Measurements from ENCODE around the gene LRRFIP1. TPM values are rescaled to one million over a fixed set of nuclear protein-coding genes. Genes with fewer than 3 reads are reported as not detected.

Gene LRRFIP1
- total RNA-seq: 84.7 to 97.5 TPM (median 91.5 TPM) in 3 replicates
- long read RNA-seq, transcript LRRFIP1-202 (8 exons, 3,709 nt): major isoform, 9 of 85 reads
- long read RNA-seq, partial matches to known transcripts: 21 of 85 reads
- long read RNA-seq, other reads (novel, unspliced or antisense): 55 of 85 reads

GRCh38 chr2:237627441-237628246 lies at the start of gene LRRFIP1:
LRRFIP1 (plus strand) TSS chr2:237627587; CDS start chr2:237627645, 58 bp downstream.
- Mint-ChIP-seq H3K9me3 (ENCODE audit: low read depth) (no peaks in the 10 kb centered on the region), H3K27me3 (ENCODE audit: low read depth) (no peaks in the 10 kb centered on the region), H3K36me3 (ENCODE audit: low read depth) (peaks cover 2% of the 10 kb centered on the region), H3K4me1 (ENCODE audit: low read depth) (peaks cover 35% of the 10 kb centered on the region), H3K27ac (ENCODE audit: unreplicated experiment) (peak within 1 kb of the TSS; percentile 45), H3K4me3 (ENCODE audit: unreplicated experiment) (peak within 1 kb of the TSS; percentile 78)
- TF ChIP-seq CTCF (IDR thresholded peaks at IDR 0.05): peak; percentile 55
- DNase-seq (ENCODE audit: low spot score): no peak

GRCh38 chr2:237577956-237578870 lies 49.2 kb upstream of the LRRFIP1 start:
- Mint-ChIP-seq H3K36me3 (ENCODE audit: low read depth) (no peaks in the 10 kb centered on the region), H3K9me3 (ENCODE audit: low read depth) (no peaks in the 10 kb centered on the region), H3K27ac (ENCODE audit: unreplicated experiment) (no peak overlapping the region), H3K4me3 (ENCODE audit: unreplicated experiment) (no peak overlapping the region), H3K4me1 (ENCODE audit: low read depth) (peaks cover 13% of the 10 kb centered on the region), H3K27me3 (ENCODE audit: low read depth) (peaks cover 2% of the 10 kb centered on the region)
- no peak for TF ChIP-seq CTCF (IDR thresholded peaks at IDR 0.05)
- DNase-seq (ENCODE audit: low spot score): peak; percentile 71

GRCh38 chr2:237581326-237581725 lies 46.1 kb upstream of the LRRFIP1 start:
- Mint-ChIP-seq H3K36me3 (ENCODE audit: low read depth) (no peaks in the 10 kb centered on the region), H3K27me3 (ENCODE audit: low read depth) (peaks cover 2% of the 10 kb centered on the region), H3K9me3 (ENCODE audit: low read depth) (no peaks in the 10 kb centered on the region), H3K27ac (ENCODE audit: unreplicated experiment) (peak overlapping the region; percentile 9), H3K4me3 (ENCODE audit: unreplicated experiment) (no peak overlapping the region), H3K4me1 (ENCODE audit: low read depth) (peaks cover 13% of the 10 kb centered on the region)
- TF ChIP-seq CTCF (IDR thresholded peaks at IDR 0.05): no peak
- no peak for DNase-seq (ENCODE audit: low spot score)

GRCh38 chr2:237581751-237582746 lies 45.3 kb upstream of the LRRFIP1 start:
- Mint-ChIP-seq H3K4me1 (ENCODE audit: low read depth) (peaks cover 13% of the 10 kb centered on the region), H3K27ac (ENCODE audit: unreplicated experiment) (peak overlapping the region; percentile 9), H3K4me3 (ENCODE audit: unreplicated experiment) (peak overlapping the region; percentile 54), H3K9me3 (ENCODE audit: low read depth) (no peaks in the 10 kb centered on the region), H3K36me3 (ENCODE audit: low read depth) (no peaks in the 10 kb centered on the region), H3K27me3 (ENCODE audit: low read depth) (no peaks in the 10 kb centered on the region)
- TF ChIP-seq CTCF (IDR thresholded peaks at IDR 0.05): peak; percentile 96
- DNase-seq (ENCODE audit: low spot score): no peak
